IPS-18c (cell line): ENCODE results near the gene NLGN1.

ENCODE experiments used
- H3K4me3 ChIP-seq: 2 replicates; pipeline ENCODE4 v1.7.0; 2013; ENCODE audit warnings: low read depth, mild to moderate bottlenecking, low read length, moderate library complexity; ENCODE audit not compliant: insufficient read depth
- H3K9me3 ChIP-seq: one replicate; pipeline ENCODE4 v1.6.1; 2013; ENCODE audit warnings: mild to moderate bottlenecking, low read length, moderate library complexity; ENCODE audit not compliant: control insufficient read depth, insufficient read depth

NLGN1 gene

DNA sequence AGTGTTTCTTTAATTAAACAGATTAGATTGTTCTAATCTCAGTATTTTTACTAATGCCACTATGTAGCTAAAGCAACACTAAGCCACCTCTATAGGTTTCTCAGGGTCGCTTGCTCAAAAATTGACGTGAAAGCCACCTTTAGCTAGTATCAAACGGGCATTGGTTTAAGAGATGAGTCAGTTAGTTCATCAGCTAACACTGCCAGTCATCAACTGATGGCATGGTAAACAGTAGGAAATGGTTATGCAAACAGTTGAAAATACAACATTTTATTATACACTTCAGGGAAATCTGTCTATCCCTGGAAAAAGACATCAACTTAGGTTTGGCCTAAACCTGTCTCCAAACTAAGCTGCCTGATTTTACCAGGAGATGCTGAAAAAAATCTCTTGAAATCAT lies 879.3 kb downstream of the NLGN1 start:
- no peaks in the 10 kb centered on the region for H3K9me3 ChIP-seq
- no peak overlapping the region for H3K4me3 ChIP-seq

DNA sequence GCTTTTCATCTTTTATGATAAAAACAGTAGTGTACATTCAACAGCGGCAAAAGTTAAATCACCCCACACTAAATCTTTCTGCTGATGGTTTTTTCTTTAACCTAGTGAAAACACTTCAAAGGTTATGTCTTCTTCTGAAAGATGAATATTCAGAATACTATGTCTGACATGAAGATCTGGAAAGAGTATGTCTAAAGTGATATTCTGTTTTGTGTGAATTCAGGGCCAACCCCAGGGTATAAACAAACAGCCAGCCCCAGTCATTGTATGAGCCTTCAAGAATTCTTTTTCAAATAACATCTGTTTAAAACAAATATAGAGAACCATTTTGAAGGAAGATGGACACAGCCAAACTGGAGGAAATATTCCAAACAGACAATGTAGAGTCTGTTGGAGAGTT lies 880.5 kb downstream of the NLGN1 start:
- Histone ChIP-seq H3K9me3 (no peaks in the 10 kb centered on the region), H3K4me3 (no peak overlapping the region)

DNA sequence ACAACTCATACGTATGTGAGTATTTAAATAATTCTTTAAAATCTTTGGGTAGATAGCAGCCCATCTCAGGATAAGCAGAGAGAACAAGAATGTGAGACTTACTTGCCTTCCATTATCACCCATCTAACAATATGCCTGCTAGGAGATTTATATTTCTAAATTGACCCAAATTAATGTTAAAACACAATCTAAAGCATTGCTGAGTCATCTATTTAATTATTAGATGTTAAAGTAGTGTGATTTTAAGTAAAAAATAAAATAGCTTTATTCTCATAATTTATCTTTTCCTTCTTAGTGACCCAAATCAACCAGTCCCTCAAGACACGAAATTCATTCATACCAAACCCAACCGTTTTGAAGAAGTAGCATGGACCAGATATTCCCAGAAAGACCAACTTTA lies 882.6 kb downstream of the NLGN1 start:
- no peak overlapping the region for H3K4me3 ChIP-seq
- no peaks in the 10 kb centered on the region for H3K9me3 ChIP-seq

DNA sequence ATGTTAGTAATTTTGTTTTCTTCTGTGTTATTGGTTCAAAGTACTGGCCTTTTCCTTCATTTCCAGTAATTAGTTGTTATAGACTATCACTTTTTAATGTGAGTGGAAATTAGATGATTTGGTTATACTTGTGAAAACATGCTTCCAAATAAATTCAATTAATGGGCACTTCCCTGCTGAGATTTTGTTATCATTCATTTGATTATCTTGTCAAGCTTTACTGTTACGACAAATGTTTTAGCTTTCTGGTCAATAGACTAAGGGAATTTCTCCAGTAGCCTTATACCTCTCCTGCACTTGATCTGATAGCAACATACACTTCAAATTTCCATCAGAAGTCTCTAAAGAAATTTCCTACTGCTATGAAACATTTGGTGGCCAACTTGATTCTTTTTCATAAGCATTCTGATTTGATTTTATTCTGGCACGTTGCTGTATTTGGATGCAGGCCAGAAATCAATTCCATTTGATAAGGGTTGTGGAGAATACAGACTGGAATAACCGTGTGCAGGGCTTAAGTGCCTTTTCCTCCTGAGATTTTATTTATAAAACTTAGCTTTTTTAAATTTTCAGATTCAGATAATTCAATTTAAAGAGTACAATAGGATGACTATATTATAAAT lies 887.8 kb downstream of the NLGN1 start:
- Histone ChIP-seq H3K9me3 (no peaks in the 10 kb centered on the region), H3K4me3 (no peak overlapping the region)

DNA sequence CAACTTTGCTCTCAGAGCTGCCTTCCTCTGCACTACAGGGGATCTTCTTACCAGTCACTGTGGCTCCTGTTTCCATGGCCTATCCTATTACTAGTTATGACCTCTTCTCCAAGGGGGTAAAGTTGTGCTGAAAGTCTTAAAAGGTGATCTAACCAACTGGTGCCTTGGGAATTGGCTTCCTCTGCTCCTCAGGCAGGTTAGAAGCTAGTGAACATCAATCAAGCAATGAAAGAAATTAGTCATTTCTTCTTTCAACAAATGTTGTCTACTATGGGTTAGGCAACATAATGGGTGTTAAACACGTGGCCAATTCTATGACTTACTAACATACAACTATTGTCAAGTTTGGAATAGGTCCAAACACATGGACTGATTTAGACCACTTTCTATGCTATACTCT lies 890.2 kb downstream of the NLGN1 start:
- H3K4me3 ChIP-seq: no peak overlapping the region
- H3K9me3 ChIP-seq: no peaks in the 10 kb centered on the region

DNA sequence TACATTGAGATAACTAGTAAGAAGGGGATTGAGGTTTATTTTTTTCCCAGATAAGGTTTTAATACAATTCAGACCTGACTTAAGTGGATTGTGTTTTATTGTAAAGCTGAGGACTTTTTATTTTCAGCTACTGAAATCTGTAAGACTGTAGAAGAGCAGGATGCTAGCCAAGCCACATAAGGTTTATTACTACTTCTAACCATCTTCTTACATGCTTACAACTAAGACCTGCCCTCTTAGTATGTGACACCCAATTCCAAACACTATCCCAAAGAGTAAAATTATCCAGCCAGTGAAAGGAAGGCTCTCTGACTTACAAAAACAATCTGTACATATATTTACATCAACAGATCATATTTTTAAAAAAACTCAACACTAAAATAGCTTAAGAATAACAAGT lies 897.1 kb downstream of the NLGN1 start:
- H3K9me3 ChIP-seq: no peaks in the 10 kb centered on the region

DNA sequence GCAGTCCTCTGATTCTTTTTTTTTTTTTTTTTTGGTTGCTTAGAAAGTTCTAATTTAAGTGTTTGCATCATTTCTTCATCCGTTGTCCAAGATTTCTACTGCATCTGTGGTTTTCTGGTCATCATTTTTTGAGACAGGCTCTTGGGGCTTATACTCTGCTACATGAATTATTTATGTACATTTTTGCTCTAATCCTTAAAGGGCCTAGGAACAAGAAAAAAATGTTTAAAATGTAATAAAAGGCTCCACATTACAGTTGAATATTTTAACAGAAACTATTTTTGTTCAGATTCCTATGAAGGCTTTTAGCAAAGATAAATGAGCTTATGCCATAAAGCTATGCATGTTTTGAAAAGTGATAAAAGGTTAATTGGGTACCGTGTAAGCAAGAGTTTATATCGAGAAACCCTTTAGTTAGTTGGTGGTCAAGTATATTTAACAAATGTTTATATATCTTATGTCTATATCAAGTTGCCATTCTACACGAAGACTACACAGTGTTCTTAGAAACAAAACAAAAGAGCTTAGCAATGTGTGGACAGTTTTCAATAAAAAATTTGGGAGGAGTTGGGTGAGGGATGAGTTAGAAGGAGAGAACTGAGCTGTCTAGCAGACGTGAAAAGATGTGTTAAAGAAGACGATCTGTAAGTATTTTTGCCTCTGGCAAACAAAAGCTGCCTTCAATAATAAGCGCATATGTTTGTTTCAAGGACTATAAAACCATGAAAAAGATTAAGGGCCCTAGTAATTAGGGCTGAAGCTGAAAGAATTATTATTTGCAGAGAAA lies 898.0 kb downstream of the NLGN1 start:
- Histone ChIP-seq H3K4me3 (no peak overlapping the region), H3K9me3 (no peaks in the 10 kb centered on the region)

More for the DNA sequence above, 897.1 kb downstream of the NLGN1 start:
- no peak overlapping the region for H3K4me3 ChIP-seq

DNA sequence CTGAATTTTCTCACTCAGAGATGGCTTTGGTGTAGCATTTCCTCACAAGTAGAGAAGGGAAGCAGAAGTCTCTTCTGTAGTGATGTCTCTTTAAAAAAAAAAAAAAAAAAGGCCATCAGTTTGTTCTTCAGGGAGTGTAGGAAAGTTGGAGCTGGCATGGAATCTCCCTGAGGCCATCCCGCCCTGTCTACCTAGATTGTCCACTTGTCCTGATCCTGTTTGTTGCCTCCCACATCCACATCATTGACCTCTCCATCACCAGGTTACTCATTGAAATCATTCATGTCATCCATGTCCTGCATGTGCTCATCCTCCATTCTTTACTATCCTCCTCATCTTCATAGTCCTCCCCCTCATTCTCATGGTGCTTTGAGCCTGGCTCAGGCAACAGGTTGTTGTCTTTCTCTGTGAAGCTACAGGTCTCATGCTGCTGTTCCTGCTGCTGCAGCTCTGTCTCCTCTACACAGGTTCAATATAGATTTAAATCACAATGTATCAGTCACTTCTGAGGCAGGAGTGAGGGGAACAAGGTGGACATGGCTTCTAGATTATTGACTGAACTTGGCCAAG lies 905.3 kb downstream of the NLGN1 start:
- Histone ChIP-seq H3K4me3 (no peak overlapping the region), H3K9me3 (no peaks in the 10 kb centered on the region)

DNA sequence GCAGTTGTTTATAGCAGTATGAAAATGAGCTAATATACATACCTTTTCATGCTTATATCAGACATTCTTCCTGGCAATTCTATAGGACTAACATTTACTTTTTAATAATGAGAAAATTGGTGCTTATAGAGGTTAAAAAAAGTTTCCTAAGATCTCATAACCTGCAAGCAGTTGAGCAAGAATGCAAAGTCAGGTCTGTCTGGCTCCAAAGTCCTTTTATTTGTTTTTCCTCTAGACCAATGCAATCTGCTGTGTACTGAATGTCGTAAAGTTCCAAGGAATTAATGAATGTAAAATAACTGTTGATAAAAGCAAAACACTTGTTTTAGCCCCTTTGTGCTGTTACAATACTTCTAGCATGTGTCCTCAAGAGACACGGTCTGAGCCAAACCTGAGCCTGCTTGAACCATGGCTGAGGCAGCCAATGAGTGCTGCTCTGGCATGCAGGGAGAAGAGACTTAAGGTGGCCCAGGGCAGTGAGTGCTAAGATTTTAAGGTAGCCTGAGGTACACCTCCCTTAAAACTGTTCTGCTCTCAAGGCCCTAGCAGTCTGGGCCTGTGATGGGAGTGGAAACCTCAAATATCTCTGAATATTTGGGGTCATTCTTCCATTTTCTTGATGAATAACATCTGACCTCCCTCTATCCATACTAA lies 906.5 kb downstream of the NLGN1 start:
- Histone ChIP-seq H3K9me3 (no peaks in the 10 kb centered on the region), H3K4me3 (no peak overlapping the region)

DNA sequence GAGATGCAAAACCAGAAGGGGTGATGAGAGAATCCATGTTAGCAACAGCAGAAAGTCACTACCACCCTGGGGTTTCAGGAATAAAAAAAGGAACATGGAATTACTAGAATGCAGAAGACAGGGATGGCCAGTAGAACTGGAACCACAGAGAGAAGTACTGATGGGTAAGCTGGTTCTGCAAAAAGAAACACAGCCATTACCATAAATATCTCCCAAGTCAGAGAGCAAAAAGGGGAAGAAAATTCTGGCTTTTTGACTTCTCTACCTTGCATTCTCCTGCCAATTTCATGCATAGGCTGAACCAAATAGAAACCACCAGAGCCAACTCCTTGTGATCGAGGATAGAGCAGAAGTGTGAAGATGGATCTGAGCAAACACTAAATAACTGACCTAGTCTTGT lies 911.2 kb downstream of the NLGN1 start:
- Histone ChIP-seq H3K9me3 (no peaks in the 10 kb centered on the region), H3K4me3 (no peak overlapping the region)

DNA sequence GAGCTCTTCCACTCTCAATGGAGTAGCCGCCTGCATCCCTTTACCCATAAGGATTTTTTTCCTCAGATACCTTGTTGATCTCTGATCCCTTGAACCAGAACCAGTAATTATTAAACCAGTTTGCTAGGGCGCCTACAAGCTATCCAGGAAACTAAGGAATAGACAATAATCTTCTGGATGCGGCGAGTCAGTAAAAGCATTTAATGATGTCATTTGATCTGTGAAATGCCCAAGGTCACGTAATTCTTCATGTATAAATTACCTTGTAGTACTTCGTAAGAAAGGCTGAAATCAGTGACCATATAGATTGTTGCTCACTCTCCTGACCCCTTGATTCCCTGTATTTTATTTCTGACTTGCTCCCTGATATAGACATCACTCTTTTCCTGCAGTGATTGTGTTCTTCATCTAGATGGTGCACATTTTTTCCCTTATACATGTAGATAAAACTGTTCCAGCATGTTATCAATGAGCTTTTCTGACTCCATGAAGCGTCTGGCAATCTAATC lies 913.0 kb downstream of the NLGN1 start:
- Histone ChIP-seq H3K9me3 (no peaks in the 10 kb centered on the region), H3K4me3 (no peak overlapping the region)

DNA sequence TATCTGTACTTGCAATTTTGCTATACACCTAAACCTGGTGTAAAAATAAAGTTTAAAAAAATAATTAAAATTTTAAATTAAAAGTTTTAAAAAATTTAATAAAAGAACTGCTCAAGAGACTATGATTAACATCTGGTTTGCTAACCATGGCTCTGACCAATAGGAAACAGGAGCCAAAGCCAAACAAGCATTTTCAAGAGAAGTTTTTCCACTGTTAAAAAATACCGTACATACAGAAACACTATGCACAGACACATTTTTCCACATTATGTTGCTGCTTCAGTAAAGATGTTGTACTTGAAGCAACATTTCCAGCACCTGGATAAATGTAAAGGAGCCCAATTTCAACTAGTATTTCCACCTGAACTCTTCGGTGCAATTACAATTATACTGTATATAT lies 917.7 kb downstream of the NLGN1 start:
- Histone ChIP-seq H3K9me3 (no peaks in the 10 kb centered on the region), H3K4me3 (no peak overlapping the region)

DNA sequence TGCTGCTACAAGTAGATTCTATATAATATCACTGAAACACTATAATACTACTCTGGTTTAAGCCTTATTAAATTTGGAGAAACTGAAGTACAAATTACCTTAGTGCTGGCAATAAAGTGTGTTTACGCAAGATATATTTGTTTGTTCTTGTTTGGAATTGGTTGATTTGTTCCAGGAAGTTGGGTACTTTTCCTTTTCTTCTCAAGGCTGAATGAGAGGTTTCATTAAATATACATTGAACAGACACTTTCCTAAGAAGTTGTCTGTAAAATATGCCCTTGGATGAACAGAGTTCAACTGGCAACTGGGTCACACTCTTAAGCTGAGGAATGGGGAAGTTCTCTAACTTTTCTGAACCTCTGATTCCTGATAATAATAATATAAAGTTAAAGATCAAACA lies 919.5 kb downstream of the NLGN1 start:
- Histone ChIP-seq H3K4me3 (no peak overlapping the region), H3K9me3 (no peaks in the 10 kb centered on the region)

DNA sequence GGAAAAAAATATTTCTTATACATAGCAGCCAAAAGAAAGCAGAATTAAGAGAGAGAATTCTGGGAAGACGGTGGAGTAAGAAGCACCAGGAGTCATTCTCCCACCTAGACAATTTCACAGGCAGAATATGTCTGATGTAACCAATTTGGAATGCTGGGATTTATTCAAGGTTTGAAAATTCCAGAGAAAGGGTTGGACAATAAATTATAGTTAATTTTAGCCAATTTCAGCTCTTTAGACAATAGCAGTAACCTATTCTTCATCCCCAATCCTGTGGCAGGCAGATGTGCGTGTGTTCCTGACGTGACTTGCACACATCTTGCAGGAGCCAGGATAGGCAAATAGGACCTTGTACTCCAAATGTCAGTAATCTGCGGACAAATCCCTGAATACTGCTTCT lies 920.6 kb downstream of the NLGN1 start:
- Histone ChIP-seq H3K4me3 (no peak overlapping the region), H3K9me3 (no peaks in the 10 kb centered on the region)

DNA sequence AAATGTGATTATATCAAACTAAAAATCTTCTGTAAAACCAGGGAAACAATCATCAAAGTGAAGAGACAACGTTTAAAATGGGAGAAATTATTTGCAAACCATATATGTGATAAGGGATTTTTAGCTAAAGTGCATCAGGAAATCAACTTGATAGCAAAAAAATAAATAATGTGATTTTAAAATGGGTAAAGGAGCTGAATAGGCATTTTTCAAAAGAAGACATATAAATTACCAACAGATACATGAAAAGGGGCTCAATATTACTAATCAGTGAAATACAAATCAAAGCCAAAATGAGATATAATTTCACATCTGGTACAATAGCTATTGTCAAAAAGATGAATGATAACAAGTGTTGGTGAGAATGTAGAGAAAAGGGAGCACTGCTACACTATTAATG lies 924.0 kb downstream of the NLGN1 start:
- Histone ChIP-seq H3K9me3 (no peaks in the 10 kb centered on the region), H3K4me3 (no peak overlapping the region)

DNA sequence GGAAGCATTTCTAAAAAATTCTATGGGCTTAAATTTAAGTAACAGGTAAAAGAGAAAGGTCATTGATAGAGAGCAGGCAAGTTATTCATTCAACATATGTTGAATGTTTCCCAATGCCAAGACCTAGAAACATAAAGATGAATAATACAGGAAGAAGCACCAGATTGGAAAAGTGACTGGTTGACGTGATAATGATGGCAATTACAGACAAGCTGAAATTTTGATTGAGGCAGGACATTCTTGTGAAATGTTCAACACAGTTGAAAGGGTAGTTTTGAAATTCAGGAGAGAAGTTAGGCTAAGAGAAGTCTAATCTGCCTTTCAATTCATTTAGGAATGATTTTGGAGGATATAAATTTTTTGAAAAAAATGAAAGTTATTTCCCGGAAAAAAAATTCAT lies 925.2 kb downstream of the NLGN1 start:
- Histone ChIP-seq H3K4me3 (no peak overlapping the region), H3K9me3 (no peaks in the 10 kb centered on the region)

DNA sequence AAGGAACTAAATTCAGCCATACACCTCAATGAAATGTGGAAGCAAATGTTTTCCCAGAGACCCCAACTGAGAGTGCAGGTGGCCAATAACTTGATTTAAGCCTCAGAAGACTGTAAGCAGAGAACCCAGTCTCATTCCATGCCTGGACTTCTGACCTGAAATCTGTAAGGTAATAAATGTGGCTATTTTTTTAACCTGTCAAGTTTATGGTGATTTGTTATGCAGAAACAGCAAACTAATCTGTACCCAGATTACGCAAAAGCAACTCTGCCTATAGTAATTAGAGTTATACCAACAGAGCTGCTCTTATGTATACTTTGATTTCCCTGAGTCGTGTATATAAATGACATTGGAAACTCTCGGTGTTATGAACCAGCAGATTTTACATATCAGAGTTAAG lies 927.6 kb downstream of the NLGN1 start:
- H3K9me3 ChIP-seq: no peaks in the 10 kb centered on the region
- H3K4me3 ChIP-seq: no peak overlapping the region
